GM12892 (cell line): ENCODE measurements around the gene LRRC1.

ENCODE experiments used
- POLR2A ChIP-seq: IDR thresholded peaks from 2 replicates; pipeline ENCODE4 v1.6.1; 2011; ENCODE audit warnings: low read depth, low read length, control low read depth
- POLR2AphosphoS5 ChIP-seq: IDR thresholded peaks from 2 replicates; pipeline ENCODE4 v1.6.1; 2011; ENCODE audit warnings: low read depth, low read length, control low read depth

DNA sequence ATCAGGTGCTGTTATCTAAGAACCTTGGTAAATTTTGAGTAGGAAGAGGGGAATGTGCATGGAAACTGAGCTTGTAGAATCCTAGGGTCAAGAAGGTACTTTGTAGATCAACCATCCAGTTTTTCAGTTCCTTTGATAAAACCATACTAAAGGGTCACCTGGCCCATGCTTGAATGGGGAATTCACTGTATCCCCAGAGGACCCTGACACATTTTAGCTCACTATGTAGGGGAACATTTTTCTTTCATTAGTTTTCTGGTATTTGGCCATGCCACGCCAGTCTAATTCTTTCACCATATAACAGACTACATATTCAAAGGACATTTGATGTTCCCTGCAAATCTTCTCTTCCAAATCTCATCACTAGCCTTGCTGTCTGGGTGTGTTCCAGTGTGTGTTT is 29.9 kb downstream of the LRRC1 start:
- no peak for TF ChIP-seq POLR2AphosphoS5
- TF ChIP-seq POLR2A = no peak
